Large intestine (tissue), 3 donors: ENCODE data around the gene ARVCF. TPM values are rescaled to one million over a fixed set of nuclear protein-coding genes. Genes with fewer than 3 reads are reported as not detected.

Experiments
- DNase-seq, 2 donors: peaks; one replicate each; pipeline versions ENCODE4 v3.0.0 to v3.0.0-alpha.2; 2013
- H3K27ac ChIP-seq: one replicate; pipeline ENCODE4 v1.5.1; 2013; ENCODE audit warnings: low read length
- H3K27me3 ChIP-seq: 2 replicates; pipeline ENCODE4 v1.6.1; 2013; ENCODE audit warnings: low read length; ENCODE audit not compliant: control insufficient read depth, insufficient read depth
- H3K36me3 ChIP-seq: 2 replicates; pipeline ENCODE4 v1.6.1; 2013; ENCODE audit warnings: low read length; ENCODE audit not compliant: control insufficient read depth, insufficient read depth
- H3K4me1 ChIP-seq: one replicate; pipeline ENCODE4 v1.6.1; 2013; ENCODE audit warnings: low read length; ENCODE audit not compliant: control insufficient read depth, insufficient read depth
- H3K4me3 ChIP-seq: one replicate; pipeline ENCODE4 v1.5.1; 2013; ENCODE audit warnings: low read length
- H3K9me3 ChIP-seq: one replicate; pipeline ENCODE4 v1.6.1; 2013; ENCODE audit warnings: mild to moderate bottlenecking, low read depth, low read length, moderate library complexity; ENCODE audit not compliant: control insufficient read depth
- WGBS: methylation state at CpG from one replicate; pipeline ENCODE4 v1.1.5; 2013; ENCODE audit warnings: low lambda C conversion rate; ENCODE audit not compliant: insufficient coverage; 5-methylcytosine and 5-hydroxymethylcytosine counted together
- polyA plus RNA-seq: library from polyadenylated mRNA; unstranded; fragments of 120-200 nt; gene quantifications from one replicate; pipeline ENCODE4 v1.2.1, GENCODE V29; 2013

The ARVCF gene
- polyA plus RNA-seq, 1 donor: 21.8 TPM

DNA sequence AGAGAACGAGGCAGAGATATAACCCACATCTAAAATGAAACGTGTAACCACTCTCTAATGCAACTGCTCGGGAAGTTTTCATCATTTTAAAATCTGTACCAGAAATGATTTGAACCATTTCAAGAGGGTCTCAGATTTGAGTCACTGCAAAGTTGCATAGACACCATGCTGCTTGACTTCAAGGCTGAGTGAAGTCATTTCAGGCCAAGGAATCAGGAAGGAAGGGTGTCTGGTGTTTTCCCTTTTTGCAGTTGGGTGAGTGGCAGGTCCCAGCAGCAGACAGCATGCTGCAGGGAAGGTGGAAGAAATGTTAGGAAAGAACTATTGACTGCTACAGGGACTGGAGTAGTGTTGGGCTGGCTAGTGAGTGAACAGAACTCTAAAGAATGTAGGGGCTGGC lies 20.8 kb upstream of the ARVCF start:
- Histone ChIP-seq H3K4me1 (no peaks in the 10 kb centered on the region), H3K4me3 (no peak overlapping the region), H3K9me3 (no peaks in the 10 kb centered on the region), H3K36me3 (peaks cover 12% of the 10 kb centered on the region), H3K27ac (no peak overlapping the region), H3K27me3 (no peaks in the 10 kb centered on the region)
- WGBS: no CpG with 5 or more reads among the region's 3 CpGs
- no peak for DNase-seq

DNA sequence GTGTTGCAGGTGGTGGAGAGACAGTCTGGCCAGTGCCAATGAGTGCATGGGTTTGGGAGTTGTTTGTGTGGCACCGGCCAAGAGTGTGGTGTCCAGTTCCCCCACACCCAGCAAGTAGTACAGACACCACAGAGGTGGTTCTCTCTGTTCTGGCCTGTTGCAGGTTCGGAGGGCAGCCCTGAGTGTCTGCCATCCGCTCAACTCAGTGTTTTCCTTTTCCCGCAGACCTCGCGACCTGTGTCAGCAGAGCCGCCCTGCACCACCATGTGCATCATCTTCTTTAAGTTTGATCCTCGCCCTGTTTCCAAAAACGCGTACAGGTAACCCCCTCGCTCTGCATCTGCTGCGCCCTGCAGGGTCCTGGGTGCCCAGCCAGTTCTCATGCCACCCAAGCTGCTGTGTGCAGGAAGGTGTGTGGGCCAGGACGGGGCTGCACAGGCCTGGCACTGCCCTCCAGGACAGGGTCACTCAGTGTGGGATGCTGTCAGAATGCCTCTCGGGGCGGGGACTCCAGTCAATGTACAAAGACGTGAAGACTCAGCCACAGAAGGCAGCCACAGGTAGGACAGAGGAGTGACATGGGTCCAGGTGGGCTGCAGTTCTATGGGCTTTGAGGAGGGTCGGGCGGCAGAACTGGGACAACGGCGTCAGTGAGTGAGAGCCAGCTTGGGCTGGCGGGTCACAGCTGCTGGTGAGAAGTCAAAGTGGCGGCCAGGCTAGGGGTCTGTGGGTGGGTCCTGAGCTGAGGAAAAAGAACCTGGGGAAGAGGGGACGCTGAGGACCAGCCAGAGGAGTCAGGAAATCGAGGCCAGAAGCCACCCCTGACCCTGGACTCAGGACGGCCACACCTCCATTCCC lies 20.1 kb upstream of the ARVCF start:
- Histone ChIP-seq H3K9me3 (no peaks in the 10 kb centered on the region), H3K27me3 (no peaks in the 10 kb centered on the region), H3K36me3 (peaks cover 12% of the 10 kb centered on the region), H3K4me1 (no peaks in the 10 kb centered on the region), H3K4me3 (no peak overlapping the region), H3K27ac (no peak overlapping the region)
- DNase-seq: no peak
- no CpG with 5 or more reads among the region's 25 CpGs for WGBS

GRCh38 chr22:20036084-20036482 lies 19.5 kb upstream of the ARVCF start:
- no peak overlapping the region for H3K4me3 ChIP-seq
- H3K27ac ChIP-seq: no peak overlapping the region
- H3K9me3 ChIP-seq: no peaks in the 10 kb centered on the region
- no peak for DNase-seq
- no peaks in the 10 kb centered on the region for H3K4me1 ChIP-seq
- no peaks in the 10 kb centered on the region for H3K27me3 ChIP-seq
- WGBS: no CpG with 5 or more reads among the region's 10 CpGs
- H3K36me3 ChIP-seq: peaks cover 12% of the 10 kb centered on the region

- H3K4me3 ChIP-seq: no peak overlapping the region
- H3K9me3 ChIP-seq: no peaks in the 10 kb centered on the region
- WGBS: no CpG with 5 or more reads among the region's 16 CpGs
- H3K36me3 ChIP-seq: peaks cover 10% of the 10 kb centered on the region
- H3K27me3 ChIP-seq: no peaks in the 10 kb centered on the region
- H3K27ac ChIP-seq: no peak overlapping the region
- no peaks in the 10 kb centered on the region for H3K4me1 ChIP-seq
- no peak for DNase-seq
These were observed 18.9 kb upstream of the ARVCF start for GRCh38 chr22:20035375-20036083.

- H3K9me3 ChIP-seq: no peaks in the 10 kb centered on the region
- no peaks in the 10 kb centered on the region for H3K4me1 ChIP-seq
- 80% methylated on average over 1 of the region's 5 CpGs for WGBS
- DNase-seq: no peak
- H3K36me3 ChIP-seq: peaks cover 10% of the 10 kb centered on the region
- no peak overlapping the region for H3K4me3 ChIP-seq
- no peaks in the 10 kb centered on the region for H3K27me3 ChIP-seq
- H3K27ac ChIP-seq: no peak overlapping the region
These were observed 17.5 kb upstream of the ARVCF start for GRCh38 chr22:20034143-20034542.

GRCh38 chr22:20033045-20033706 lies 16.6 kb upstream of the ARVCF start:
- H3K4me3 ChIP-seq: no peak overlapping the region
- no CpG with 5 or more reads among the region's 14 CpGs for WGBS
- no peaks in the 10 kb centered on the region for H3K4me1 ChIP-seq
- no peaks in the 10 kb centered on the region for H3K27me3 ChIP-seq
- H3K36me3 ChIP-seq: peaks cover 8% of the 10 kb centered on the region
- no peak overlapping the region for H3K27ac ChIP-seq
- no peak for DNase-seq
- H3K9me3 ChIP-seq: no peaks in the 10 kb centered on the region

DNA sequence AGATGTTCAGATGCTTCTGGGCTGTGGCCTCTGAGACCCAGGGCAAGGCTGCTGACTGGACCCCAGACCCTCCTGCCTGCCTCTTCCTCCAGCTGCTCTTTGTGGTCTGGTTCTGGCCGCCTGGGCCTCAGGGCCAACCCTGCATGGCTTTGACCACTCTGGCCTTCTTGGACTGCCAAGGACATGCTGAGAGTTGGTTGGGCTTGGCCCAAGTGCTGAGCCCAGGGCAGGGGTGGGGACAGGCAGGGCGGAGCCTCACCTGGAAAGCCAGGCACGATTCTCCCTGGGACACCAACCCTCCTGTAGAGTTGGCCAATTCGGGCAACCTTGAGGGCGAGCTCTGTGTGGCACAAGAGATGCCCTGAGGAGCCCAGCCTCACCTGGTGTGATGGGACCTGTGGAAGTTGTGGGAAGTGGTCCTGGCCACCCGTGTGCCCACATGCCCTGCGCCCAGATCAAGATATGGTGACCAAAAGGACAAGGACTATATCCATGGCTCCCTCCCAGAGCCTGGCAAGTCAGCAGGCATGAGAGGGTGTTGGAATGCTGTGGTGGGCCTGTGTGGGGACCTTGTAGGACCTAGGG lies 15.9 kb upstream of the ARVCF start:
- H3K27ac ChIP-seq: no peak overlapping the region
- H3K4me1 ChIP-seq: no peaks in the 10 kb centered on the region
- DNase-seq: no peak
- H3K27me3 ChIP-seq: no peaks in the 10 kb centered on the region
- no peak overlapping the region for H3K4me3 ChIP-seq
- H3K36me3 ChIP-seq: peaks cover 7% of the 10 kb centered on the region
- H3K9me3 ChIP-seq: no peaks in the 10 kb centered on the region
- WGBS: no CpG with 5 or more reads among the region's 7 CpGs

- no CpG with 5 or more reads among the region's 16 CpGs for WGBS
- no peak overlapping the region for H3K4me3 ChIP-seq
- H3K27me3 ChIP-seq: no peaks in the 10 kb centered on the region
- peaks cover 5% of the 10 kb centered on the region for H3K36me3 ChIP-seq
- no peak for DNase-seq
- no peak overlapping the region for H3K27ac ChIP-seq
- H3K9me3 ChIP-seq: no peaks in the 10 kb centered on the region
- H3K4me1 ChIP-seq: no peaks in the 10 kb centered on the region
These were observed 15.2 kb upstream of the ARVCF start for GRCh38 chr22:20031732-20032406.

GRCh38 chr22:20029550-20030225 lies 13.1 kb upstream of the ARVCF start:
- H3K27ac ChIP-seq: no peak overlapping the region
- no CpG with 5 or more reads among the region's 9 CpGs for WGBS
- H3K9me3 ChIP-seq: no peaks in the 10 kb centered on the region
- DNase-seq: no peak
- peaks cover 5% of the 10 kb centered on the region for H3K36me3 ChIP-seq
- no peaks in the 10 kb centered on the region for H3K4me1 ChIP-seq
- H3K27me3 ChIP-seq: no peaks in the 10 kb centered on the region
- H3K4me3 ChIP-seq: no peak overlapping the region
